Uterus (tissue), 4 donors: ENCODE results near the gene MRPL9. TPM values are rescaled to one million over a fixed set of nuclear protein-coding genes. Genes with fewer than 3 reads are reported as not detected.

Experiments used
- small RNA-seq: library from RNA; depleted of rRNA; stranded (forward); fragments of <200 nt; gene quantifications from one replicate; pipeline ENCODE3, GENCODE V24; 2016
- total RNA-seq, 4 donors: library from RNA; depleted of rRNA in 3 of 4; stranded (reverse); fragments of >200 nt in 3 of 4; gene quantifications; one replicate each; pipeline versions ENCODE4 v1.1.0 to v1.2.4, GENCODE V29; 2014 to 2023
- donor health status: DM: yes; HTN: yes; CAD: no.

Gene MRPL9
- total RNA-seq, 4 donors from 2014 or later, result 54.1 to 88.9 (median 61.8) TPM

Small RNA genes within 50 kb of the gene (small RNA-seq; reads per million reads assigned to genes)
- not detected for gene RNU6-662P

Other genes with a start within 250 kb of the MRPL9 start
- 1 to 10 TPM in 3 of 4 donors, under 1 TPM in 1; 0.29 to 7.3 (median 5.0) TPM for gene TUFT1, start 223.2 kb downstream of the MRPL9 start, total RNA-seq
- gene SNX27, start 151.4 kb downstream of the MRPL9 start, total RNA-seq, result 10 to 100 TPM; 22.3 to 52.7 (median 42.4) TPM
- gene CELF3, start 46.7 kb downstream of the MRPL9 start, total RNA-seq, result 1 to 10 TPM in 1 of 4 donors, not detected in 3; 1.2 TPM
- gene RIIAD1, start 42.0 kb downstream of the MRPL9 start, total RNA-seq, result 1 to 10 TPM in 2 of 4 donors, not detected in 2; 1.1 to 4.3 TPM
- 1 to 10 TPM in 2 of 4 donors, under 1 TPM in 2; 0.26 to 6.8 (median 1.8) TPM for gene TDRKH, start 27.0 kb upstream of the MRPL9 start, total RNA-seq
- gene LINGO4, start 41.9 kb upstream of the MRPL9 start, total RNA-seq, result under 1 TPM in 1 of 4 donors, not detected in 3; 0.14 TPM
- gene RORC, start 68.3 kb upstream of the MRPL9 start, total RNA-seq, result 1 to 10 TPM in 2 of 4 donors, under 1 TPM in 2; 0.51 to 4.8 (median 2.1) TPM
- not detected for gene C2CD4D, start 76.3 kb upstream of the MRPL9 start, total RNA-seq
- not detected for gene THEM5, start 90.2 kb upstream of the MRPL9 start, total RNA-seq
- gene THEM4, start 146.0 kb upstream of the MRPL9 start, total RNA-seq, result 10 to 100 TPM; 11.5 to 56.4 (median 18.3) TPM
- 100 to 1,000 TPM in 1 of 4 donors, 10 to 100 TPM in 3; 21.8 to 189 (median 34.6) TPM for gene S100A10, start 230.4 kb upstream of the MRPL9 start, total RNA-seq